Activated CD4-positive, alpha-beta T cell treated with anti-CD3 and anti-CD28 coated beads for 36 hours (primary cell): Measurements from ENCODE around the gene UBTD1. TPM values are rescaled to one million over a fixed set of nuclear protein-coding genes. Genes with fewer than 3 reads are reported as not detected.
A peak's percentile ranks its signal among the peaks of the same experiment; 100 is the strongest.

Experiments used
- ATAC-seq: fragments of 200-7000 bp; cut with Tn5 transposase; one replicate; pipeline ENCODE4 v1.10.0; 2021; ENCODE audit warnings: mild to moderate bottlenecking, moderate library complexity
- CTCF ChIA-PET: fragments of 350-600 bp; sonication (Branson Sonifier 250); formaldehyde crosslinking; loops from one replicate; lab custom pipeline; 2021; ENCODE audit warnings: antibody characterized with exemption; lab: Charles Lee
- POLR2A ChIA-PET: fragments of 350-600 bp; sonication (Branson Sonifier 250); formaldehyde crosslinking; loops from one replicate; lab custom pipeline; 2021; ENCODE audit warnings: antibody characterized with exemption, inconsistent platforms; lab: Charles Lee
- DNase-seq: peaks from one replicate; pipeline ENCODE4 v3.0.0-alpha.2; 2020
- H3K27ac Mint-ChIP-seq: one replicate; pipeline ENCODE4 v1.8.0; 2021; ENCODE audit warnings: mixed read lengths
- H3K27me3 Mint-ChIP-seq: one replicate; pipeline ENCODE4 v1.8.0; 2021; ENCODE audit warnings: mixed read lengths
- H3K36me3 Mint-ChIP-seq: one replicate; pipeline ENCODE4 v1.8.0; 2021; ENCODE audit warnings: low read depth, mixed read lengths
- H3K4me1 Mint-ChIP-seq: one replicate; pipeline ENCODE4 v1.8.0; 2021; ENCODE audit warnings: mixed read lengths
- H3K4me3 Mint-ChIP-seq: one replicate; pipeline ENCODE4 v1.8.0; 2021; ENCODE audit warnings: mild to moderate bottlenecking, moderate library complexity, mixed read lengths
- H3K9me3 Mint-ChIP-seq: one replicate; pipeline ENCODE4 v1.8.0; 2021; ENCODE audit warnings: low read depth, mixed read lengths
- intact Hi-C, 2 experiments: fragments of 100-400 bp; cut with DNase I in 1 of 2; cut with micrococcal nuclease in 1 of 2; formaldehyde crosslinking; loops; one replicate each; pipeline versions ENCODE4 v1.14.2 to v1.15.1; 2022 to 2024; cut with DNase I, micrococcal nuclease
- total RNA-seq, 2 experiments: library from RNA; stranded (reverse); gene quantifications; one replicate each; pipeline ENCODE4 v1.2.3, GENCODE V29; 2021

Gene UBTD1
- total RNA-seq, 2 experiments from 2014 or later, result 1.4 to 1.5 TPM

GRCh38 chr10:97482381-97482780, 16.3 kb upstream of the UBTD1 start:
- no peak for ATAC-seq
- no peaks in the 10 kb centered on the region for H3K27me3 Mint-ChIP-seq
- H3K9me3 Mint-ChIP-seq, result no peaks in the 10 kb centered on the region
- POLR2A ChIA-PET, result no interaction called here
- intact Hi-C loops, result no loop called here
- no peak overlapping the region for H3K27ac Mint-ChIP-seq
- DNase-seq, result no peak
- peaks cover 4% of the 10 kb centered on the region for H3K4me1 Mint-ChIP-seq
- CTCF ChIA-PET, result interaction anchor here (0.6 to 0.9 kb wide), 2 partner anchors 47 to 75 kb away, joined by 3 to 4 read pairs; no protein-coding TSS in a partner anchor
- peaks cover 41% of the 10 kb centered on the region for H3K36me3 Mint-ChIP-seq
- no peak overlapping the region for H3K4me3 Mint-ChIP-seq

DNA sequence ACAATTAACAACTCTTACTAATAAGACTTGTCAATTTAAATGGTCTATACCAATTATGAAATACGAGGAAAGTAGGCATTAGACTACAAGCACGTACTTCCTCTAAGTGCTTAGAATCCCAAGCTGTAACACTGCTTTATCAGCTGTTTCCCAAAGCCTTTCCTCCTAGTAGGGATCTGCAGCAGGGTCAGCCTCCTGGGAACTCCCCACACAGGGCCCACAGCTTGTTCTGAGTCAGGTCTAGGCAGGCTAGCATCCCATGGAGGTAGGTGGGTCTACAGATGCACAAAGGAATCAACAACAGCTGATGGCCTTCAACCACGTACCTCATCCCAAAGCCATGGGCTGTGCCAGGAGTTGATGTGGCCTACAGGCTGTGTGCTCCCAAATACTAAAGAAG, 15.2 kb upstream of the UBTD1 start:
- H3K4me1 Mint-ChIP-seq, result peaks cover 9% of the 10 kb centered on the region
- no peak overlapping the region for H3K4me3 Mint-ChIP-seq
- peaks cover 35% of the 10 kb centered on the region for H3K36me3 Mint-ChIP-seq
- POLR2A ChIA-PET, result no interaction called here
- DNase-seq (no peak), ATAC-seq (no peak)
- no peak overlapping the region for H3K27ac Mint-ChIP-seq
- no peaks in the 10 kb centered on the region for H3K27me3 Mint-ChIP-seq
- no peaks in the 10 kb centered on the region for H3K9me3 Mint-ChIP-seq
- CTCF ChIA-PET, result interaction anchor here (0.7 to 0.9 kb wide), 2 partner anchors 19 to 77 kb away, joined by 3 read pairs; no protein-coding TSS in a partner anchor
- intact Hi-C loops, result no loop called here

- ATAC-seq (no peak), DNase-seq (no peak)
- no peak overlapping the region for H3K27ac Mint-ChIP-seq
- CTCF ChIA-PET, result interaction anchor here (0.6 kb wide), 1 partner anchor 486 kb away, joined by 3 read pairs; no protein-coding TSS in a partner anchor
- no peaks in the 10 kb centered on the region for H3K27me3 Mint-ChIP-seq
- H3K4me1 Mint-ChIP-seq, result peaks cover 11% of the 10 kb centered on the region
- peaks cover 34% of the 10 kb centered on the region for H3K36me3 Mint-ChIP-seq
- POLR2A ChIA-PET, result no interaction called here
- intact Hi-C loops, result no loop called here
- H3K9me3 Mint-ChIP-seq, result no peaks in the 10 kb centered on the region
- no peak overlapping the region for H3K4me3 Mint-ChIP-seq
Measured at GRCh38 chr10:97483921-97484320, 14.8 kb upstream of the UBTD1 start.

DNA sequence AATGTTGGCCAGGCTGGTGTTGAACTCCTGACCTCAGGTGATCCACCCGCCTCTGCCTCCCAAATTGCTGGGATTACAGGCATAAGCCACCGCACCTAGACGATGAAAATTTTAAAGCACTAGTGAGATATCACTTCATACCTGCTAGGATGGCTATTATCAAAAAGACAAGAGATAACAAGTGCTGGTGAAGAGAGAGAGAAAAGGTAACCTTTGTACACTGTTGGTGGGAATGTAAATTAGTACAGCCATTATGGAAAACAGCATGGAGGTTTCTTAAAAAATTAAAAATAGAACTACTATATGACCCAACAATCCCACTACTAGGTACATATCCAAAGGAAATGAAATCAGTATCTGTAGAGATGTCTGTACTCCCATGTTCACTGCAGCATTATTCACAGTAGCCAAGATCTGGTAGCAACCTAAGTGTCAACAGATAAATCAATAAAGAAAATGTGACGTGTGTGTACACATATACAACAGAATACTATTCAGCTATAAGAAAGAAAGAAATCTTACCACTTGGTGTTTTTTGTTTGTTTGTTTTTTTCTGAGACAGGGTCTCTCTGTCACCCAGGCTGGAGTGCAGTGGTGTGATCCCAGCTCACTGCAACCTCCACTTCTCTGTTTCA, 13.0 kb upstream of the UBTD1 start:
- CTCF ChIA-PET, result interaction anchor here (1.2 kb wide), 1 partner anchor 68 kb away, joined by 3 read pairs; no protein-coding TSS in a partner anchor
- intact Hi-C loops, result no loop called here
- DNase-seq (no peak), ATAC-seq (no peak)
- Mint-ChIP-seq H3K36me3 (peaks cover 28% of the 10 kb centered on the region), H3K27ac (no peak overlapping the region), H3K4me1 (peaks cover 24% of the 10 kb centered on the region), H3K27me3 (no peaks in the 10 kb centered on the region), H3K4me3 (no peak overlapping the region), H3K9me3 (no peaks in the 10 kb centered on the region)
- POLR2A ChIA-PET, result no interaction called here

DNA sequence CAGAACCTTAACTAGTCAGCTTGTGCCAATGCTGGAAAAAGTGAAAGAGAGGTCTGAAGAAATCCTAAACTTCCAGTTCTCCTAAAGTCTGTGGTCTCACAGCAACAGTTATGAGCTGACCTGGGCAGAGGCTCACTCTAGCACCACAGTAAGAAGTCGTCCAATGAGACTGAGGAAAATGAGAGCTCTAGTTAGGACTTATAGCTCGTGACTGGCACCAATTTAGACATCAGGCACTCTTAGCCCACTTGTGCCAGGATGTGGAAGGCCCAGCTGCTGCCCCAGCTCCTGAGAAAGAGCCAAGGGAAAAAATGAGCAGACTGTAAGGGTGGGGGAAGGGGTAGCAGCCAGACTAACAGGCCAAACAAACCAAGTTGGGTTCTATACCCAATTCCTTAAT, 8.1 kb upstream of the UBTD1 start:
- POLR2A ChIA-PET, result interaction anchor here (1.1 kb wide), 1 partner anchor 9 kb away, joined by 4 read pairs; no protein-coding TSS in a partner anchor
- CTCF ChIA-PET, result interaction anchor here (1.0 to 1.4 kb wide), 3 partner anchors 15 to 44 kb away, joined by 3 to 5 read pairs (median 4); no protein-coding TSS in a partner anchor
- DNase-seq (no peak), ATAC-seq (no peak)
- H3K4me3 Mint-ChIP-seq, result no peak overlapping the region
- H3K27ac Mint-ChIP-seq, result peak overlapping the region; percentile 65
- no peaks in the 10 kb centered on the region for H3K9me3 Mint-ChIP-seq
- peaks cover 48% of the 10 kb centered on the region for H3K4me1 Mint-ChIP-seq
- H3K27me3 Mint-ChIP-seq, result no peaks in the 10 kb centered on the region
- H3K36me3 Mint-ChIP-seq, result peaks cover 23% of the 10 kb centered on the region
- intact Hi-C loops, result no loop called here

DNA sequence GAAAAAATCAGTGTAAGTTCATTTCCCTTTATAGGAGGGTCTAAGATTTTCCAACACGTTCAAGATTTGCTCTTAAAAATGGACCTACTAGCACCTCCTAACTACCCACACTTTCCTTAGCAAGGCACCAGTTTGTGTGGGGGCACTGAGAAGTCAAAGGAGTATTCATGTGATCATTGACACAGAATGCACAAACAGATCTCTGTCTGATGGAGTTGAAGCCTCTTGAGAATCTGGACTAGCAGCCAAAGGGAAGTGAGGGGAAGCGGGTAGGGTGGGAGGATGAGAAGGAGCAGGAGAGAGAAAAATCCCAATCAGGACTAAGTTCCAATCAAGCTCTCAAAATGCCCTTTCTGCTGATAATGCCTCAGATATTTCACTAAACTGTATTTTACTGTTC, 4.6 kb upstream of the UBTD1 start:
- Mint-ChIP-seq H3K36me3 (peaks cover 24% of the 10 kb centered on the region), H3K4me1 (peaks cover 52% of the 10 kb centered on the region), H3K9me3 (no peaks in the 10 kb centered on the region), H3K4me3 (no peak overlapping the region), H3K27ac (peak overlapping the region; percentile 60), H3K27me3 (no peaks in the 10 kb centered on the region)
- POLR2A ChIA-PET, result no interaction called here
- ATAC-seq, result no peak
- no peak for DNase-seq
- CTCF ChIA-PET, result interaction anchor here (0.6 to 1.2 kb wide), 4 partner anchors 12 to 216 kb away, joined by 3 to 6 read pairs (median 4); no protein-coding TSS in a partner anchor
- intact Hi-C loops, result no loop called here

GRCh38 chr10:97494863-97495506, 3.7 kb upstream of the UBTD1 start:
- Mint-ChIP-seq H3K9me3 (no peaks in the 10 kb centered on the region), H3K27ac (peak overlapping the region; percentile 81), H3K4me3 (peak overlapping the region; percentile 54), H3K4me1 (peaks cover 51% of the 10 kb centered on the region), H3K27me3 (peaks cover 3% of the 10 kb centered on the region), H3K36me3 (peaks cover 24% of the 10 kb centered on the region)
- POLR2A ChIA-PET, result no interaction called here
- intact Hi-C loops, result loop anchor here in 1 of 2 experiments (5.0 kb wide), 2 partner anchors 908 to 1937 kb away; partner anchors contain the start of genes GOT1 and TM9SF3
- CTCF ChIA-PET, result interaction anchor here (0.6 to 1.2 kb wide), 4 partner anchors 11 to 217 kb away, joined by 3 to 6 read pairs (median 4); no protein-coding TSS in a partner anchor
- DNase-seq, result peak; percentile 15
- ATAC-seq, result no peak

DNA sequence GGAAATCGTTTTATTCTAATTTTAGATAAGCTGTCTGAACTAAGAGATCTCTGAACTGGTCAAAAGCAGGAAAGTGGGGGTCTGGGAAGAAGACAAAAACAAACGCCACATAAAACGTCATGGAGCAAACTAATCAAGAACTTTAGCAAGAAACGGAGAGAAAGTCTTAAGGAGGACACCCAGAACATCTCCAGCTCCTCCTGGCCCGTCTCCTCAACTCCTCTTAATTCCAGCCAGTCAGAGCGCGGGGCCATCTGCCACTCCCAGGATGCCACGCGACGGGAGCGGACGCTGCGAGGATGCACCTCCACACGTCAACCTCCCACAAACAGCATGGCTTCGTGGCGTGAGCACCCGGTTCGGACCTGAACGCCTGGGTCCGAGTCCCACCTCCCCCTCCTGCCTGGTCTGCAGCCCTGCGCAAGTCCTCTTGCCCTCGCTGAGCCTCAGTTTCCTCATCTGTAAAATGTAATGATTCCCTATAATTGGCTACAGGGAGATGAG, 1.1 kb upstream of the UBTD1 start:
- DNase-seq, result peak; percentile 92
- H3K36me3 Mint-ChIP-seq, result peaks cover 18% of the 10 kb centered on the region
- peak; percentile 55 for ATAC-seq
- peak overlapping the region; percentile 87 for H3K4me3 Mint-ChIP-seq
- peaks cover 38% of the 10 kb centered on the region for H3K4me1 Mint-ChIP-seq
- ChIA-PET CTCF (interaction anchor here (0.7 to 1.0 kb wide), 2 partner anchors 9 to 77 kb away, joined by 3 to 6 read pairs; no protein-coding TSS in a partner anchor), POLR2A (interaction anchor here (0.6 to 0.7 kb wide), 4 partner anchors 74 to 271 kb away, joined by 3 to 4 read pairs (median 3); partner anchors contain the start of gene RRP12)
- peak overlapping the region; percentile 97 for H3K27ac Mint-ChIP-seq
- intact Hi-C loops, result loop anchor here (1.0 to 5.0 kb wide), 19 partner anchors 45 to 1935 kb away; partner anchors contain the start of genes ARHGAP19 (in 2 of the 2), AVPI1 (in 2 of the 2), EXOSC1 (in 2 of the 2) and MORN4 (in 2 of the 2)
- peaks cover 20% of the 10 kb centered on the region for H3K27me3 Mint-ChIP-seq
- no peaks in the 10 kb centered on the region for H3K9me3 Mint-ChIP-seq

DNA sequence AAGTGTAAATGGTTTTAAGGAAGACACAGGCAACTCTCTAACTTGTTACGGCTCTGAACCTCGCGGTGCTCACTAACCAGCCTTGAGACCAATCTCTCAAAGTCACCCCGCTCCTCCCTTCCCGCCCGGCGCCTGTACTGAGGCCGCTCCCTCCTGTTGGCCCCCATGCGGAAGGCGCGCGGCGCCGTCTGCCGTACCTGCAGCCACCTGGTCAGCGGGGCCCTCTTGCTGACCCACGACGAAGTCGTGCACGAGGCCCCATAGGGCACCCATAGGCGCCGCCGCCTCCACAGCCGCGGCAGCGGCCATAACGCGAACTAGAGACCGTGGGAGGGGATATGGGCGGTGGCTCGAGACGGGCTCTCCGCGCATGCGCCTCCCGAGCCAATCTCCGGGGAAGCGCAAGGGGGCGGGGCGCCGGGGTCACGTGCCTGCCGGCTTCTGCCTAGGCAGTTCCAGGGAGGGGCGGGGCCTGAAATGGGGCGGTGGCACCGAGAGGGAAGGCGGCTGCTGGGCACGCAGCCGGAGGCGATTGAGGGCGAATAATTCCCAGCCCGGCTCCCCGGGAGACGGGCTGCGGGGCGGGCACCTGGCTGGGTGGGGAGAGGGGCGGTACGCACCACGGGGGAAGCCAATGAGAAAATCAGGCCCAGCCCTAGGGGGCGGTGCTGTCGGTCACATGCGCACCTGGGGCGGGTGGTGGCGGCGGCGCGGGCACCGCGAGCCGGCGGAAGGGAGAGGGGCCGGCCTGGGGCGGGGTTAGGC, 466 bp upstream of the UBTD1 start, which contains the start of gene MMS19:
Gene MMS19, minus strand, starts transcription at position 347 of the 765 bp plus-strand sequence. Its CDS starts 38 bp downstream, at position 309.
- ChIA-PET POLR2A (interaction anchor here (0.6 kb wide), 1 partner anchor 189 kb away, joined by 3 read pairs; the partner anchor contains the start of gene AVPI1), CTCF (interaction anchor here (1.0 kb wide), 2 partner anchors 10 to 54 kb away, joined by 3 to 4 read pairs; no protein-coding TSS in a partner anchor)
- DNase-seq (peak; percentile 100), ATAC-seq (peak; percentile 91)
- H3K36me3 Mint-ChIP-seq, result peaks cover 18% of the 10 kb centered on the region
- intact Hi-C loops, result loop anchor here (1.0 to 5.0 kb wide), 19 partner anchors 45 to 1934 kb away; partner anchors contain the start of genes ARHGAP19 (in 2 of the 2), AVPI1 (in 2 of the 2), EXOSC1 (in 2 of the 2) and MORN4 (in 2 of the 2)
- peak within 1 kb of the TSS; percentile 87 for H3K4me3 Mint-ChIP-seq
- H3K9me3 Mint-ChIP-seq, result no peaks in the 10 kb centered on the region
- peaks cover 20% of the 10 kb centered on the region for H3K27me3 Mint-ChIP-seq
- H3K27ac Mint-ChIP-seq, result peak within 1 kb of the TSS; percentile 97
- H3K4me1 Mint-ChIP-seq, result peaks cover 38% of the 10 kb centered on the region
